ENCODE measurements around the gene MAEL.

The MAEL gene

DNA sequence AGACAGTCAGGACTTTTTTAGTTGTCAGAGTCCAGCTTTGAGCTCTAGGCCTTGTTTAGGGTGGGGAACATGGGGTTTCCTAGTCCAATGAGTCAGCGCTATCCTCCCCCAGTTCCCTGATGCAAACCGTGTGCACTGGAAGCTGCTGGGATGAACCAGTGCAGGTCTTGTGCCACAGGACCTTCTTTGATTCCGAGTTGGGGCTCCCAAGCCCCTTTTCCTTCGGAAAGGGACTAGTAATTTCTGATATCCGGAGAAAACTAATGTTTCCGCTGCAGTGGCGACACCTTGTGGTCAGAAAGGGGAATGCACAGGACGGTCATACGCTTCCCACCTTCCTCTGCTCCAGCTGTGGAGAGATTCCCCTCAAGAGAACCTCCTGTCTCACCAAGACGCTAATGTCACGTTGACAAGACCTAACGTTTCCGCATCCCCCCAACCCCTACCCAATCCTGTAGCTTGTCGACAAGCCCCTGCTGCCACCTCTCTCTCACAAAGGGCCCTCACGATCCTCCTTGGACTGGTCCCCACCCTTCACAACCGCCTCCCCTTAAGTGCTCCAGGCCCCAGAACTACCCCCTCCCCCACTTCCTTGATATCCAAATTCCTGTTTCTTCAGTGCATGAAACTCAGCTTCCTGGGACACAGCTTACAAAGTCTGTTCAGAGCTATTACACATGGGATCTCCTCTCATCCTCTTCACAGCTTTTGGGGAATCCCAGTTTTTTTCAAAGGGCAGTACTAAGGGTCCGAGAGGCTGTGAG, 70.1 kb downstream of the MAEL start:
- DNase-seq: peak; percentile 80

DNA sequence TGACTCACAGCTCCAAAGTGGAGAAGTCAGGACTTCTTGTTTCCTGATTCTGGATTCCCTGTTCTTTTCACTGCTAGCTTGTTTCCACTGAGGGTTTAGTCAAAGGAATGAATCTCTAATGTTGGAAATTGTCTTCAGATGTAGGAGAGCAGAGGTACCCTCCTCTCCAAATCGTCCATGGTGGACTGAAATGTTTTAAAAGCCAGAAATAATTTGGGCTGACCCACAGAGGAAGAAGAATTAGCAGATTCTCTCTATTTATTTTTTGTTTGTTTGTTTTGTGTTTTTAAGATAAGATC, 70.7 kb downstream of the MAEL start:
- no peak for DNase-seq

DNA sequence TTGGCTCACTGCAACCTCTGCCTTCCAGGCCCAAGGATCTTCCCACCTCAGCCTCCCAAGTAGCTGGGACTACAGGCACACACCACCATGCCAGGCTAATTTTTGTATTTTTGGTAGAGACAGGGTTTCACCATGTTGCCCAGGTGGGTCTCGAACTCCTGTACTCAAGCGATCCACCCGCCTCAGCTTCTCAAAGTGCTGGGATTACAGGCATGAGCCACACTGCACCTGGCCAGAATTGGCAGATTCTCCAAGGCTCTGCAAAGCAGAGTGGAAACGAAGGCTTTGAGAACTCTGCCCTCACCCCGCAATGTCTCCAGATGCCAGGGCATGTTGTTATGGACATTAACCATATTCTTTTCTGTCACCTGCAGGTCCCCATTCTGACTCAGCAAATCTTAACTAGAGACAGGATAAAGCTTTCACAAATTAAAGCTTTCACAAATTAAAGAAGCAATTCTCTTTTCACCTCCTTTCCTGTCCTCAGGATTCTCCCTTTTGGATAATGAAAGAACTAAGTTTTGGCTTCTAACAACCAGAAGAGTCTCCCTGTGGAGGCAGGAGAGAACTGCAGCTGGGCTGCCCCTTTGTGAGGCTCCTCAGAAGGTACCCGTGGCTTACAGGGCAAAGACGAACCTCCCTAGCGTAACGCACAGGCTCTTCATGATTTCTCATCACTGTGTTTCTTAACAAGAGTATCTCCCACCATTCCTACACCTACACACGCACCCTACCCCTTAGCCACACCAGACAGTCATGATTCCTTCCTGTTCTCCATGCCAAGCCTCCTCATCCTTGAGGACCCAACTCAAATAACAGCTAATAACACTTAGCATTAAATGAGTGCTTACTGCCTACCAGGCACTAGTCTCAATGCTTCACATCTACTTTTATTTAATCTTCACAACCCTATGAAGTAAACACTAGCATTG, 71.3 kb downstream of the MAEL start:
- DNase-seq: peak; percentile 35

- DNase-seq: peak; percentile 20
Measured at GRCh38 chr1:167061073-167061464, 72.0 kb downstream of the MAEL start.

DNA sequence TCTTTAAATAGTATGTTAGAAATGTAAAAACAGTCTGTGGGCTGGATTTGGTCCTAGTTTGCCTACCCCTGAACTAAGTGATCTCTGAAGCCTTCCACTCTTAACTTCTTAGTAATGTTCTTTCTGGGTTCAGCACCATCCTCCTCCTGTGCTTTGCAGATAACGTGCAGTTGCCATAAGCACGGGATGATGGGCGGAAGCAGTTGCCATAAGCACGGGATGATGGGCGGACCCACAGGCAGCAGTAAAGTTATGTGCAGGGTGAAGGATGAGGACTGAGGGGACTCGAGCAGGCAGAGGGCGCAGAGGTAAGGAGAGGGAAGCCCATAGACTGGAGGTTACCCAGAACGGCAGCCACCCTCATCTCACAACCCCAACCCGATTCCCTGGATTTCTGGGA, 75.5 kb downstream of the MAEL start:
- DNase-seq: peak; percentile 37

GRCh38 chr1:167065471-167065870, 76.4 kb downstream of the MAEL start:
- DNase-seq: peak; percentile 50

DNA sequence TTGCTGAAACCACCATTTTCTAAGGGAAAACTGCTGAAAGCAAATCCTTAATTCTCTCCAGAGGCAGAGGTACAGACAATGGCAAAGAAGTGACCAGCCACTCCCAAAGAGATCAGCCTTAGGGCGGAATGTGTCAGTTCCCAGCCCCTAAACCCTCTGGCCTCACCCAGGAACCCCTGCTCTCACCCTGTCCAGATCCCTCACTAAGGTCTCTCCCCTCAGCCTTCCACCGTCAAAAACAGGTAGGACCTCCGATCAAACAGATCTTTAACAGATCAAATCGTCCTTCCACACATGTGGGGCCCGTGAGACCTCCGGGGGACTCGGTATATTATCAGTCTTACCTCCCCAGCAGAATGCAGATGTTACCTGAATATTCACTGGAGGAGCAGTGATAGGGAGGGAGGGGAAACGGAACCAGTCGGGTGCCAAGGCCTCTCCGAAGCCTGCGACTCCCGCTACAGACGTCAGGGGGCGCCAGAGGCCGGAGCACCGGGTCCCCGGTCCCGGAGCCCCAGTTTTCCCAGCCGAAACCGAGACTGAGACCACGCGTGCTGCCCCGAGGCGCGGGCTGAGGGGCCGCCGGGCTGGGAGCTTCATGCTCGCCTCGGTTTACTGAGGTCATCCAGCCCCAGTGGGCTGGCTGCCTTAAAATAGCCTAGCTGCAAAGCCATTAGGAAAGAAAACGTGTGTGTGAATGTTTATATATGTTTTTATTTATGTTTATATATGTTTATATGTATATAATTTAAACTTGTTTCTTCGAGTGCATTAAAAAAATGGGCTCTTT, 77.4 kb downstream of the MAEL start:
- peak; percentile 90 for DNase-seq

- no peak for DNase-seq
Measured at GRCh38 chr1:167067904-167068303, 78.8 kb downstream of the MAEL start.

DNA sequence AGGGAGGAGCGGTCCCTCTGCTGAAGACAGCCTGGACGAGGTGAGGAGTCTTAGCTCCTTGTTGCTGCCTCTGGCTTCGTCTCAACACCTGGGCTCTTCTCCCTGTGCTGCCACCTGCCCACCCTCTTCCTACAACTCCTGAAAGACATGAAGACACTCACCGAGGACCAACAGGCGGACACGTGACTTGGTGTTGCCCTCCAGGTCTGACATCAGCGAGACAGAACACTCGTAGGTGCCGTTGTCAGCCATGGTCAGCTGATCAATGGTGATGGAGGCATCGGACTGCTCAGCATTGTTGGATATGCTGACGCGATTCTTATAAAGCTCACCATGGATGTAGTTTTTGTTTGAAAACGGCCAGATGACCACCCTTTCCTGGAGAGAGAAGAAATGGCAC, 79.7 kb downstream of the MAEL start:
- DNase-seq: no peak

- DNase-seq: no peak
Measured at GRCh38 chr1:167071286-167071685, 82.2 kb downstream of the MAEL start.
